GM12865 (cell line): ENCODE results near the gene IL4R.

Experiments
- DNase-seq: peaks from one replicate; pipeline ENCODE4 v3.0.0; 2010; ENCODE audit warnings: low read depth
- H3K4me3 ChIP-seq: 2 replicates; pipeline ENCODE4 v1.5.1; 2011; ENCODE audit warnings: mild to moderate bottlenecking, low read depth, low read length, control low read depth
- CTCF ChIP-seq: IDR thresholded peaks from 2 replicates; pipeline ENCODE4 v1.5.1; 2011; ENCODE audit warnings: low read length, control low read depth, low read depth, inconsistent platforms; ENCODE audit not compliant: insufficient read depth; ENCODE audit errors: missing control alignments

The IL4R gene

GRCh38 chr16:27400751-27401620, 87.2 kb downstream of the IL4R start:
- H3K4me3 ChIP-seq: peak overlapping the region; percentile 89
- TF ChIP-seq CTCF: no peak
- DNase-seq: no peak

- no peak for TF ChIP-seq CTCF
- peak within 1 kb of the TSS; percentile 89 for H3K4me3 ChIP-seq
- peak; percentile 94 for DNase-seq
Observed at GRCh38 chr16:27401768-27402568, 88.2 kb downstream of the IL4R start, which contains the start of gene IL21R. IL21R (plus strand) TSS chr16:27402174; CDS start chr16:27430072, 27,898 bp downstream.

GRCh38 chr16:27402569-27402963, 88.8 kb downstream of the IL4R start:
- H3K4me3 ChIP-seq: peak overlapping the region; percentile 89
- TF ChIP-seq CTCF: no peak
- no peak for DNase-seq

- peak overlapping the region; percentile 89 for H3K4me3 ChIP-seq
- no peak for TF ChIP-seq CTCF
- peak; percentile 88 for DNase-seq
Observed at GRCh38 chr16:27402964-27403600, 89.3 kb downstream of the IL4R start.

- no peak for TF ChIP-seq CTCF
- peak overlapping the region; percentile 89 for H3K4me3 ChIP-seq
- peak; percentile 42 for DNase-seq
Observed at GRCh38 chr16:27403601-27403992, 89.8 kb downstream of the IL4R start.

- peak; percentile 81 for DNase-seq
- H3K4me3 ChIP-seq: peak overlapping the region; percentile 89
- no peak for TF ChIP-seq CTCF
Observed at GRCh38 chr16:27404163-27404823, 90.5 kb downstream of the IL4R start.
